CD4-positive, alpha-beta T cell treated with Interleukin-4 for 4 hours (primary cell): ENCODE measurements around the gene DDX5.
"Not testable (repeated sequence)": the region's sequence is repeated elsewhere in the genome, so short reads cannot be mapped to it uniquely, and the experiment has no call there.

ENCODE experiments used
- DNase-seq: peaks from one replicate; pipeline ENCODE4 v3.0.0-alpha.2; 2020

The DDX5 gene

DNA sequence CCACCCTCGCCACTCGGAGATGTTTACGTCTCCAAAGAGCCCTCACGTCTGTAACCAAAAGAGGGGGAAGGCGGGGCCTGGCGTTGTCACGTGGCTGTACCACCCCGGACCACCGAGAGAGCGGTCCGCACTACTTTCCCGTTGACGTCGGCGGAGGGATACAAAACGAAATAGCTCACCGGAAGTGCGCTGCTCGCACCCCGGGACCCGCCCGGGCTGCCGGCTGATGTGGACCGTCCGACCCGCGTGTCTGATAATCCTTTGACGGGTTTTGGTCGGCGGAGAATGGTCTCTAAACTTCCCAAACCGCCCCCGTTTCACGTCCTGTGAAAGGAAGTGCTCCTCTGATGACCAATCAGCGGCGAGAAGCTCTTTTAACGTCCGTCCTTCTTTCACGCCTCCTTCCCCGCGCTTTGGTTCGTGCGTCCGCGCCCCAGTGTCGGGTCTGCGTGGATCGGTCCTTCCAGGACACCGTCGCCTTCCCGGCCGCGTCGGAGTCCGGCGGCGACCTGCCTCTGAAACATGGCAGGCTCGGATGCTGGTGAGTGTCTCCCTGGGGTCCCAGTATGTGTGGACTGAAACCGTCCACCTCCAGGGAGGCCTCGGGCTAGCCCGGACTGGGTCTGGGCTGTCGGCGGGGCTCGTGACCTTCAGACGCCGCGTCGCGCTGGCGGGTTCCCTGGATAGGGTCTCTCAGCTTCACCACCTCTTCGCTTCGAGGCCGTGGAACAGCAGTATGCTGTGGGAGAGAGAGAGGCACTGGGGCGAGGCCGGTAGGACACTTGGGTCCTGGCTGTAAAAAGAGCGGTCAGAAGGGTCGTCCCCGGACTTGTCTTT is 705 bp upstream of the DDX5 start, which contains the start of gene CEP95:
Gene CEP95 (plus strand): TSS at position 402 of the 837 bp plus-strand sequence. CDS start 121 bp downstream, at position 523.
- peak; percentile 98 for DNase-seq

DNA sequence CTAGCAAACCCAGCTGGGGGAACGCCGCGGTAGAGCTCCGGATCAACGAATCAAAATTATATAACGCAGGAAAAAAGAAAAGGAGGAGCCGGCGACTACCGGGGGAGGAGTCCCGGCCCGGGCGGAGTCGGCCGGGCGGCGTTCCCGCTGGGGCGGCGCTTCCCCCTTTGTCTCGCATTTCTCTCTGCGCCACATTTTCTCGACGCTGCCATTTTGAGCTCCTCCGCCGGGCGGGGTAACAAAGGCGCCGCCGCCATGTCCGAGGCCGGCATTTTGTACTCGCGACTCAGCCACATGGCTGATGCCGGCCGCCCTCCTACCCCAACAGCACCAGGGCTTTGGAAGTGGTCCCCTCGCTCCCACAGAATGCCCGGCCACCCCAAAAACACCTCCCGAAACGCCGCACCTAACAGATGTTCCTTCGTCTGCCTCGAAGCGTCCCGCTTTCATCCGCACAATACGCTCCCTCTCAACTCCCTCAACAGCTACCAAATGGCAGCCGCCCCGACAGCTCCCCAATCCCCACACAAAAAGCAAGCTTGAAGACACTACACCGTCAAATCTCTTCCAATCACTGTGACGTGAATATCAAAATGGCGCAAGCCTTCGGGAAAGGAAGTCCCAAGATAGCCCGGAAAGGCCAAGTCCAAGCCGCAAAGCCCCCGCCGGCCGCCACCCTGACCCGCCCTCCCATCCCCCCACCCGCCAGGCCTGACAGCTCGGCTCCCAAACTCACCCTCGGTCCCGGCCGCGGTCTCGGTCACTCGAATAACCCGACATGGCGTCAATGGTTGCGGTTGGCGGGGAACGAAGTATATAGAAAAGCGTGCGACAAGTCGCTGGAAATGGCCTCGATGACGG is 519 bp downstream of the DDX5 start:
- DNase-seq = peak; percentile 94

DNA sequence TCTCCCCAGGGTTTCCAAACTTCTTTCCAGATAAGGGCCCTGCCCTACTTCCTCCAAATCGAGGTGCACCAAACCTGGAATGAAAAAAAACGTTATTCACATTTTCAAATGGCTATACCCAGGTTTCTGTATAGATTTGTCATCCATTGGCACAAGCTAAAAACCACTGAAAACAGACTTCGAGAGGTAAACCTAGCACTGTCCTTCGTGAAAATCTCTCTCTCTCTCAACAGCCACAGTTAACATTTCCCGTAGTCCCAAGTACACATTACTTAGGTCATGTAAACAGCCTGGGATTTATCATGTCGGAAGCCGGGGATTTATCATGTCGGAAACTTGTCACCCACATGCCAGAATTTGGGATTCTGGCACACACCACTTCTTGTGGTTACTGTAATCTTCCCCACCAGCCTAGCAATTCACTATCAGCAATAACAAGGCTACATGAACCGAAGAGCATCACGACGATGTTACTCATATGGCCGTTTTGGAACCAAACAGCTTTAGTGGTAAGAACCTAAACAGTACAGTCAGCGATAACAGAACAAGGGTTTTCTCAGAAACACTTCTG is 1.2 kb downstream of the DDX5 start:
- DNase-seq = no peak

DNA sequence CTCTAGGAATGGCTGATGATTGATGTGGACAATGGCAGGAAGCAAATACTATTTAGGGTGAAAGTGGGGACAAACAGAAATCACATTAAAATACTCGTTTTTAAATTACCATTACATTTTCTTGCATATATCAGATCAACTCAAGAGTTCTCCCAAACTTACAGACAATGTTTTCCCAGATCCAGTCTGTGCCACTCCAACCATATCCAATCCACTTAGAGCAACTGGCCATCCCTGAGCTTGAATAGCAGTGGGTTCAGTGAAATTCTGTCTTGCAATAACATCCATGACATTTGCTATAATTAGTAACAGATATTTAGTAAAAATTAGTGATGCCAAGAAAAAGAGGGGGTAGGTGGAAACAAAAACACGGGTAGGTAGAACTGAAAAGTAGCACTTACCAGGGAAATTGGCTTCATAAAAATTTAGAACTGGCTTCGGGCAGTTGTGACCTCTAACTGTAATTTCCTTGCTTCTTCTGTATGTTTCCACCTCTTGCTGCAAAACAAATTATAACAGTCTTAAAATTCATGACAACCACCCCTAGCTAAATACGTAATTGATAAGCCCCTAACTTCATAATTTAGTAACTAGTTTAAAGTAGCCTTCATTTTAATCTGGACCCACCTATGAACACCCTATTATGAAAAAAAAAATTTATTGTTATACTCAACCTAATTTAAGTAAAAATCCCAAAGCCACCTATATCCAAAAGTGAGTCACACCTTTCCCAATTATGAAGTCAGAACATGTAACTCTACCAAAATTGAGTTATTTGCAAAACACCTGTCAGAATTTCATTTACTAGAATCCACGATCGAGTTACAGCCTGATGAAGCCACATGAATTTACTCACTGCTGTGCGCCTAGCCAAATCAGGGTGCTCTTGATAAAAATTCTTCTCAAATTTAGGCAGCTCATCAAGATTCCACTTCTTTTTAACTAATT is 2.0 kb downstream of the DDX5 start:
- no peak for DNase-seq

DNA sequence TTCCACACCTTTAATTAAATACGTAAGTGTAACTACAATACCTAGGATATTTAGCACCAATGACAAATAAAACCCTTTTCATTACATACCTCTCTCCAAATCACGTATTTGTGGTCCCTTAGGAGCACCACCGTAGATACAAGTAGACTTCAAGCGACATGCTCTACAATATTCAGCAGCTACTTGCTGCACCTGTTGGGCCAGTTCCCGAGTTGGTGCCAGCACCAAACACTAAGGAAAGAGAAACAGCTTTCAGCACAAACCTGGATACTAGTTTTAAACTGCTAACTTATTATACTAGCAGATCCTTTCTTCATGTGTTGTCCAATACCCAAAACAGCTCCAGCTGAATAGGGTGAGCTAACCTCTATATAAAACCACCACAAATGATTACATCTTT is 2.7 kb downstream of the DDX5 start:
- no peak for DNase-seq

DNA sequence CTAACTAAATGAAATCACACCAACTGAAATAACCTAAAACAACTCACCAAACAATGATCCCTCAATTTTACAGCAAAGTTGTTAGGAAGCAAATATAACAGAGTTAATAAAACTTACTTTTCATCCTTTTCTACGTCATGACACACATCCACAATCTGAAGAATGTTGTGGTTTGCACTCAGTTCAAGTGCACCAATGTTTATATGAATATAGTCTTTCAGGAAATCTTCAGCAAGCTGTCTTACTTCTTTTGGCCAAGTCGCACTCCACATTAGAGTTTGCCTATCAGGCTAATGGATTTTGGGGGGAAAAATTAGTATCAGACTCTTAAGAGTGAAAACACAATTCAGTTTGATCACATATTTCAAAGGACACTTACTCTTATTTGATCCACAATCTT is 3.3 kb downstream of the DDX5 start:
- no peak for DNase-seq

DNA sequence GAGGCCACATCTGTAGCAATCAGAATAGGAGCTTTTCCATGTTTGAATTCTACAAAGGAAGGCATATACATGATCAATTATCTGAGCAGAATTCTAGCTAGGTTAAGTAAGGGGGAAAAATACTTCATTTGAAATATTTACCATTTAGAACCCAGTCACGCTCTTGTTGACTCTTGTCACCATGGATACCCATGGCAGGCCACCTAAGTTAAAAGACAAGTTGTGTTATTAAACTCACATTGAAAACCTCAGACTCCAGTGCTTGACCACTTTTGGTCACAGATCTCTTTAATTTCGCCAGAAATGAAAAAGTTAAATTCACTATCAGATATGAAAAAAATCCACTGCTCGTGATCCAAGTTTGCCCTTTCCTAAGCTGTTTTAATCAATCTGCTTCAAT is 4.1 kb downstream of the DDX5 start:
- no peak for DNase-seq

DNA sequence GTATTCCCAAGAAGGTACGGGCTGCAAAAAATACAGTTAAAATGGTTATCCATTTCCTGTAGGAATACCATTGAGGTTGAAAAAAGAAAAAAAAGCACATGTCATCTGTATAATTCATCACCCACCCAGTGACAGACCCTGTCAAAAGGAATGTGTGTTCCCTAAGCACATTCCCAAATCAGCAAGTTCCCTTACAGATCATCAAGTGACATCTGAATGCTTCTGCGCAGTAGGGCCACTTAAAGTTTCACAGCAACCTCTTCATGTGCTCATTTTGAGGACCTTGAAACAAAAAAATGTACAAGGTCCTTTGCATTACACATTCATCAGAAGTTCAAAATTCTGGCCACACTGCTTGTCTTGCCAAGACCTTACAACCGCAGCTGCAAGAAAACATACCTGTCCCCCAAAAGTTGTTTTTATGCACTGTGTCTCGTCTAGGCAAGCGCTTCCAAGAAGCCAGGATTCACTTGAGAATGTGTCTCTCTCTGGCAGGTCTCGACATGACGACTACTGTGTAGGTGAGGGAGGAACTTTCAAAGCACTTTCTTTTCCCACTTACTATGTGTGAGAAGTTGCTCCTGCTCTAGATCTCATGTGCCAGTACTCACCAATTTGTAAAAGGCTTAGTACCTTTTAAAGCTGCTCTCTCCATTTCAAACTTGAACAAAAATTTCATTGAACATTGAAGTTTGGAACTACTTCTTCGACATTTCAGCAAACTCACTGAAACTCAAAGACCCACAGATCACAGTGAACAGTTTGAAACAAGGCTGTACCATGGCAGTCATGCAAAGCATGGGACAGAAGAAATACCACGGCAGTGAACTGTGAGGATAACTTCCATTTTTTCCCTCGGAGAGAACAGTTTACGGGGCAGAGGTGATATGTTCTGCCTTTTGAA is 5.0 kb downstream of the DDX5 start:
- no peak for DNase-seq

DNA sequence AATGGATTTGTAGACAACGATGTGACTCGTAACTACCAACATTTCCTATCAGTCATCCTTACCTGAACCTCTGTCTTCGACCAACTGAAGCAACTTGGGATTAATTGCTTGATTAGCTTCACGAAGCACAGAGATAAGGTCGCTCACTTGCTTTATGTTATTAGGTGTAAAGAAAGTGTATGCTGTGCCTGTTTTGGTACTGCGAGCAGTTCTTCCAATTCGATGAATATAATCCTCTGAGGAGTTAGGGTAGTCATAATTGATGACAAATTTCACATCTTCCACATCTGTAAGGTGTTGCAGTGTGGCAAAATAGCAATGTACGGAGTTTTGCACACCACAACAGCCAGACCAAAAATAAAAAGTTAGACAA is 5.6 kb downstream of the DDX5 start:
- no peak for DNase-seq

DNA sequence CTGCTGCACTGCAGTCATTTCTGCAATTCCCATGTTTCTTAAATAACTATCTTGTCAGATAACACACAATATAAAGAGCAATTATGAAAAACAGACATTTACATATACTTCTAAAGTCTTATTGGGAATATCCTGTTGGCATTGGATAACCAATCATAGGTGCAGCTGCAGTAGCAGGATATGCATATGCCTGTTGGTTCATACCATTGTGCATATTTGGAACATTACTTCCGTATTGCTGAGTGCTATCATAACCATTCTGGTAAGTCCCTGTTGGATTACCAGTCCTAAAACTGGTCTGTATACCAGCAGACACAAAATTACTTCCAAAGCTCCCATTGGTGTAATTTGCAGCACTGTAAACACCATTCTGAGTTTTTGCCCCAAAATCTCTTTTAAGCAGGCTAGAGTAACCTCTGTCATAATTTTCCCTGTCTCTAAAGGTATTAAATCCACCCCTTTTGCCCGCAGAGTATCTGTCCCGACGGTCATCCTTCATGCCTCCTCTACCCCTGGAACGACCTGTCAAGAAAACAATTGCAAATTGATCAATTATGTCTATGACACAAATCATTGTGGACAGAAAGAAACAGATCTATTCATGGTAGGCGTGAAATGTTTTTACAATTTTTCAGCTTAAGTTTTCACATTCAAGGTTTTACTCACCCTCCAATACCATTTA is 6.1 kb downstream of the DDX5 start:
- no peak for DNase-seq

DNA sequence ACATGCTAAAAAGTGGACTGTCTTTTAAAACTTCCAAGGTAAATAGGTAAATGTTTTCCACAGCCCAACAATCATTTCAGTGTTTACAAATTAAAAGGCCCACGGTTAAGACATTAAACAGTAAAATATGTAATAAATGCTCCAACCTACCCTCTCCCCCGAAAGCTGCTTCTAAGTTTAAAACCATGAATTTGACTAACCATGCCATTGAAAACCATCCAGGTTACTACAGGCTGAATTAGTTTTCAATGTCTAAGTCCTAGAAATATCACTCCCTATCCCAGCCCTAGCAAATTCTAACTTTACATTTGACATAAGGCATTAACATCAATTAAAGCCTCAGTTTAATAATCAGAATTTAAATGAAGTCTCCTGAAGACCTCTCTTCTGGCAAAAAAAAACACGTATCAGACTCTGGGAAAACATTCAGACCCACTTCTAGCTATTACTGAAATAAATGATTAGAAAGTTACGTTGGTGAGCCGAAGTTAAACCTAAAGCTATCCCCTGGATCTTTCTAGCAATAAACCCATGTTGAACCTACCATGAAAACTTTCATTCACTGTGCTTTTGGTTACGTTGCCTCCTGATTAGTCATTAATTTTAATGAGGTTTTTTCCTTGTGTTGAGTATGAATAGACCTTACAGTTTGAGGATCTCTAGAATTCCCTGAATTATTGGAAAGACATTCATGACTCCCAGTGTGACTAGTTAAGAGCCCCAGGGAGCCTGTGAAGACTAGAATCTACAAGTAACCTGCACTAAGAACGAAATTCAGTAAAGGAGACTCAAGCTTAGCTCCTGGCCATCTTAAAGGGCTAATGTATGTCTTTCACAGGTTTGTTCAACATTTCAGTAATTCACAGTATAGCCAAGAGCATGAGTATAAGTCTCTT is 7.5 kb downstream of the DDX5 start:
- DNase-seq = no peak

DNA sequence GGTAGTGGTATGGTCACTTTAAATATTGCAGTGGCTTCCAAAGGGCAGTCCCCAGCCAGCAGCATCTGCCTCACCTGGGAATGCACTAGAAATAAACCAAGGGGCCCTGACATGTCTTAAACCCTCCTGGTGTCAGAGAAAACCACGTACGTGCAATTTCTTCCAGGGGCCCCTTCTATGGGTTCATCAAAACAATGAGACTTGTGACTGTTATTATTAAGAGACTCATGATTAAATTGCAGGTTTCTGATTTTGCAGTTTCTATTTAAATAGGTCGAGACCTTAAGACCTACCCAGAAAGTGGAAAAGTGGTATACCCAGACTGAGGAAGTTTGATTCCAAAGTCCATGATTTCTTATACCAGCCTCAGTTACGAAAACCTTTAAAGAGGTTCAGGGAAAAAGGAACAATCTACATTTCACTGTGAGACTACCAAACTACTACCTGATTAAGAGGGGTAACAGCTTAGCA is 8.5 kb downstream of the DDX5 start:
- no peak for DNase-seq

DNA sequence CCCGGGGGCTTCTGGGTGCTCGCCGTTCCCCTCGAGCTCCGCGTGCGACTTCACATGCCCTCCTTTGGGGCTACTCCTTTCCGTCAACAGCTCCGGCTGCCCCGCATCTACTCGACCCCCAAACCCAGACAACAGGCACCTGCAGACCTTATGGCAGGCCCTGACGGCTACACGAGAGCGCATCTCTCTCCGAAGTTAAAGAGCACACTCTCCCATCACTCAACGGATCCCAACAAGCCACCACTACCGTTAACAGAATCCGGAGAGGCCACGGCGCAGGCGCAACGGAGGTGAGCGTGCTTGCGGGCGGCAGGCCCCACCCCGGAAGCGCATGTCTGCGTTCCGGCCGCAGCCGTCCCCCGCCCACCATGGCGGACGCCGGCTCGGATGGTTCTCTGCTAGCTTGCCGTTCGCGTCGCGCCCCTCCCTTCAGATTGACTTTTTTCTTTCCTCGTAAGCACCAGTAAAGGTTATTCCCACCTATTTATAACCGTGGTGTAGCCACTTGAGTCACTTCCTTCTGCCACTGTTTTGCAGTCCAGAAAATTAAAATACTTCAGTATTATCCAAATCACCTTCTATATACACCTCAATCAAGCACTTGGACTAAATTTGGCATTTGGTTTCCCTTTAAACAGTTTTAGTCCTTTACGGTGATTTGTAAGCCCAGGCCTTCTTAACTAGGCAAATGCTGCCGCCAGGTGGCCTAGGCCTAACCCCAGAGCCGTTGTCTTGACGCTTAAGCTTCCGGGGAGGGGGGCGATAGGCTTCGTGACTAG is 9.1 kb downstream of the DDX5 start, which contains the start of gene POLG2:
Gene POLG2 (minus strand): TSS at position 269 of the 779 bp plus-strand sequence. CDS start 86 bp downstream, at position 183.
- peak; percentile 95 for DNase-seq

DNA sequence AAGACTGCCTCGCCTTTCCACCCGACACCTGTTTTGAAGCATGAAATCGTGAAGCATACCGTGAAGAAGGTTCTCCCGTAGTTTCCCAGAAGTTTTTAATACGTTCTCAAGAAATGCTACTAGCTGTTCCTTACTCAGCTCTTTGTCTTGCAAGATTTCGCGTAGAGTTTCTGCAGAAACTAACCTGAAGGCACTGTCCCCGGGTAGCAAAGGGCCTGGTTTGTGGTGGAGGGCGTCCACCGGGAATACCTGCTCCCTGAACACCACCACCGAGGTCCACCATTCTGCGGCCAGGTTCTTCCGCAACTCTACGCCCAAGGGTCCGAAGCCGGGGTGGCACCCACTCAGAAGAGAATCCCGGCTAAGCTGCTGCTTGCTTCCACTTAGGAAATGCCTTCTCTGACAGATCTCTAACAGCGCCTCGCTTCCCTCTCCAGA is 9.7 kb downstream of the DDX5 start:
- DNase-seq = no peak

DNA sequence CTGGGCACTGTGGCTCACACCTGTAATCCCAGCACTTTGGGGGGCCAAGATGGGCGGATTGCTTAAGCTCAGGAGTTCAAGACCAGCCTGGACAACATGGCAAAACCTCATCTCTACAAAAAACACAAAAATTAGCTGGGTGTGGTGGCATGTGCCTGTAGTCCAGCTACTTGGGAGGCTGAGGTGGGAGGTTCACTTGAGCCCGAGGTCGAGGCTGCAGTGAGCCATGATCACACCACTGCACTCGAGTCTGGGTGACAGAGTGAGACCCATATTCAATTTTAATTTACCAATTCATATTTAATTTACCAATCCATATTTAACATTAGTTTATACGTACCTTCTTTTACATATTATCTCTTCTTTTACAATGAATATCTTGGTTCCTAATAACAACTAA is 10.8 kb downstream of the DDX5 start:
- not testable (repeated sequence) for DNase-seq

DNA sequence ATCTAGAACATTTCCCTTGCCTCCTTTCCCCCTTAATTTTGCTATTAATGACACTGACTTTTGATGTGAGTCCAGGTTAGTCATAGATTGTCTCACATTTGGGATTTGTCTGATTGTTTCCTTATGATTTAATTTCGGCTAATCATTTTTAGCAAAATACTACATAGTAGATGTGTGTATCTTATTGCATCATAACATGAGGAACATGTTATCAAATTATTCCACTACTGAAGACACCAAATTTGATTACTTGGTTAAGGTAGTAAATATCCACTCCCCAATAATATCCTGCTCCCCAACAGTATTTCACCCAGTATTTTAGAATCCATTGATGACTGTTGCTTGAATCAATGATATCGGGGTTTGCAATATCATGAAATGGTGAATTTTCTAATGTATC is 12.0 kb downstream of the DDX5 start:
- no peak for DNase-seq

DNA sequence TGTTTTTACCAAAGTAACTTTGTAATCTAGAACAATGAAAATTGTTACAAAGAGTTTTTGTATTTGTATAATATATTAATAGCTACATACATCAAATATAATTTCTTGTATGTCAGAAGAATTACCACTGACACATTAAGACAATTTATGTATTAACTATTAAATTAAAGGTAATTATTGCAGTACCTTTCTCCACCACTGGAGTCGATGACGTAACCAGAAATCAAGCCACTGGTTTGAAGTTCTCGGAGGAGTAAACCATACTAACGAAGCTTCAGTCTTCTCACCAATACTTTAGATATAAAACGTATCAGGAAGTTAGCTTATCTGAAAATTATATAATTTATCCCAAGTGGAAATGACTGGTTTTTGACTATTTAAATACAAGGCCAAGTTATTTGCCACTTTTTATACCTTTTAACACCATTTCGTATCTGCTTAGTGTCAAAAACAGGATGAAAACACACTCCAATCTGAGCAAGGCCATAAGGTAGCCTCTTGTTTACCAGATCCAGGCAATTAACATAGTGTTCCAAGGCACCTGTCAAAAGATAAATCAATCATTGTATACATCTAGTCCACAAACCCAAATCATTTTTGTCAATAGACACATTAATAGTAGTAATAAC is 13.5 kb downstream of the DDX5 start:
- peak; percentile 68 for DNase-seq

DNA sequence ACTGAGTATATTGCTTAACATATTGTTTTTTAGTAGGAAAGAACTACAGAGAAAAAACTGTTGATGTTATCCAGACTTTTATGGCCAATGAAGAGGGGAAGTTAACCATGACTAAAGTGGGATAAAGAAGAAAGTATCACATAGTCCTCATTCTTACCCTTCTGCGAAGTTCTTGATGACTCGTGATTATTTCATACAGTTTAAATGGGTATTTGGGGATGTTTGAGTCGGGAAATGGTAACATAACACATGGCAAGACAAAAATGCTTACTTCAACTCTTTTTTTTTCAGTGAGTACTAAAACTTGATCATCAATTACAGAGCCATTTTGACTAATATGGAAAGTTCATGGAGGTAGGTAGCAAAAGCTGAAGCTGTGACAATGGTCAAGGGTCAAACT is 14.1 kb downstream of the DDX5 start:
- no peak for DNase-seq
